Liver (tissue), 9 donors: Measurements from ENCODE around the gene ORM2. TPM values are rescaled to one million over a fixed set of nuclear protein-coding genes. Genes with fewer than 3 reads are reported as not detected.

Source experiments
- DNase-seq: peaks from one replicate; pipeline ENCODE4 v3.0.0-alpha.2; 2017; ENCODE audit warnings: low spot score
- H3K27ac ChIP-seq, 2 donors: one replicate each; pipeline ENCODE4 v1.7.0; 2013; ENCODE audit warnings: inconsistent platforms in 2 of 2, low read length in 2 of 2, control low read depth in 1 of 2, low read depth in 1 of 2, mild to moderate bottlenecking in 1 of 2
- H3K27me3 ChIP-seq, 4 donors: one replicate each; pipeline versions ENCODE4 v1.6.1 to v1.7.0; 2013; ENCODE audit warnings: low read length in 3 of 4, inconsistent platforms in 1 of 4, mild to moderate bottlenecking in 1 of 4, moderate library complexity in 1 of 4; ENCODE audit not compliant: control insufficient read depth in 4 of 4, insufficient read depth in 4 of 4
- H3K36me3 ChIP-seq, 4 donors: one replicate each; pipeline versions ENCODE4 v1.6.1 to v1.7.0; 2013; ENCODE audit warnings: low read length in 3 of 4, mild to moderate bottlenecking in 3 of 4, low read depth in 1 of 4, moderate library complexity in 1 of 4; ENCODE audit not compliant: control insufficient read depth in 4 of 4, insufficient read depth in 3 of 4
- H3K4me1 ChIP-seq, 4 donors: one replicate each; pipeline versions ENCODE4 v1.6.1 to v1.7.0; 2013; ENCODE audit warnings: low read length in 3 of 4, mild to moderate bottlenecking in 3 of 4, moderate library complexity in 1 of 4; ENCODE audit not compliant: control insufficient read depth in 4 of 4, insufficient read depth in 4 of 4
- H3K4me3 ChIP-seq, 3 donors: one replicate each; pipeline versions ENCODE4 v1.6.1 to v1.7.0; 2013; ENCODE audit warnings: low read length in 3 of 3, control low read depth in 1 of 3, low read depth in 1 of 3, mild to moderate bottlenecking in 1 of 3
- H3K9ac ChIP-seq, 2 donors: one replicate each; pipeline ENCODE4 v1.7.0; 2013; ENCODE audit warnings: low read length in 2 of 2, mild to moderate bottlenecking in 2 of 2, moderate library complexity in 2 of 2, control low read depth in 1 of 2, low read depth in 1 of 2
- H3K9me3 ChIP-seq, 4 donors: one replicate each; pipeline versions ENCODE4 v1.6.1 to v1.7.0; 2013; ENCODE audit warnings: low read length in 3 of 4; ENCODE audit not compliant: control insufficient read depth in 4 of 4
- ATF3 ChIP-seq: IDR thresholded peaks from 2 replicates; pipeline ENCODE4 v1.6.1; 2016; ENCODE audit warnings: antibody characterized with exemption
- CTCF ChIP-seq: fragments of 150-350 bp; IDR thresholded peaks from 2 replicates; pipeline ENCODE4 v1.5.1; 2017; ENCODE audit warnings: improper control_type of control experiment, low read depth, low read length; ENCODE audit not compliant: missing input control
- EGR1 ChIP-seq, 2 donors: IDR thresholded peaks; 2 replicates each; pipeline ENCODE4 v1.6.1; 2016 to 2018; ENCODE audit warnings: antibody characterized with exemption in 2 of 2, low read depth in 2 of 2
- FOXA2 ChIP-seq: IDR thresholded peaks from 2 replicates; pipeline ENCODE4 v1.6.1; 2016; ENCODE audit warnings: antibody characterized with exemption
- GABPA ChIP-seq, 2 donors: IDR thresholded peaks in 1 of 2; conservative IDR thresholded peaks in 1 of 2; 2 replicates each; pipeline ENCODE4 v1.6.1; 2016; ENCODE audit warnings: antibody characterized with exemption in 2 of 2, mild to moderate bottlenecking in 1 of 2, moderate library complexity in 1 of 2
- HNF4A ChIP-seq, 2 donors: conservative IDR thresholded peaks; 2 replicates each; pipeline ENCODE4 v1.6.1; 2016; ENCODE audit warnings: antibody characterized with exemption in 2 of 2, mild to moderate bottlenecking in 2 of 2
- HNF4G ChIP-seq: IDR thresholded peaks from 2 replicates; pipeline ENCODE4 v1.6.1; 2016; ENCODE audit warnings: antibody characterized with exemption
- JUND ChIP-seq, 2 donors: IDR thresholded peaks; 2 replicates each; pipeline ENCODE4 v1.6.1; 2016; ENCODE audit warnings: antibody characterized with exemption in 2 of 2
- MAX ChIP-seq: IDR thresholded peaks from 2 replicates; pipeline ENCODE4 v1.6.1; 2016; ENCODE audit warnings: antibody characterized with exemption
- NR2F2 ChIP-seq: IDR thresholded peaks from 2 replicates; pipeline ENCODE4 v1.6.1; 2016; ENCODE audit warnings: antibody characterized with exemption
- RAD21 ChIP-seq, 2 donors: IDR thresholded peaks; 2 replicates each; pipeline ENCODE4 v1.6.1; 2016; ENCODE audit warnings: antibody characterized with exemption in 2 of 2, mild to moderate bottlenecking in 2 of 2
- REST ChIP-seq: IDR thresholded peaks from 2 replicates; pipeline ENCODE4 v1.6.1; 2016; ENCODE audit warnings: antibody characterized with exemption, mild to moderate bottlenecking
- RXRA ChIP-seq, 2 donors: IDR thresholded peaks; 2 replicates each; pipeline ENCODE4 v1.6.1; 2017 to 2018; ENCODE audit warnings: antibody characterized with exemption in 2 of 2, mild to moderate bottlenecking in 1 of 2
- SP1 ChIP-seq: IDR thresholded peaks from 2 replicates; pipeline ENCODE4 v1.6.1; 2018; ENCODE audit warnings: antibody characterized with exemption, mild to moderate bottlenecking
- TAF1 ChIP-seq: conservative IDR thresholded peaks from 2 replicates; pipeline ENCODE4 v1.6.1; 2016; ENCODE audit warnings: antibody characterized with exemption, mild to moderate bottlenecking
- YY1 ChIP-seq: IDR thresholded peaks from 2 replicates; pipeline ENCODE4 v1.6.1; 2016; ENCODE audit warnings: antibody characterized with exemption, mild to moderate bottlenecking
- ZBTB33 ChIP-seq: IDR thresholded peaks from 2 replicates; pipeline ENCODE4 v1.6.1; 2016; ENCODE audit warnings: antibody characterized with exemption
- WGBS: extraction: QIAGEN DNeasy Blood & Tissue Kit; methylation state at CpG from one replicate; pipeline ENCODE4 v1.1.7; 2013; 5-methylcytosine and 5-hydroxymethylcytosine counted together
- polyA plus RNA-seq, 2 donors: library from polyadenylated mRNA; stranded (reverse) in 1 of 2; unstranded in 1 of 2; fragments of 200-250 nt in 1 of 2; fragments of >200 nt in 1 of 2; fragmentation: Nextera tagmentation in 1 of 2; extraction: Ambion mirVana in 1 of 2; gene quantifications; one replicate each; pipeline versions ENCODE4 v1.2.1 to v1.2.3, GENCODE V29; 2013 to 2015
- total RNA-seq, 2 donors: library from RNA; depleted of rRNA; stranded (reverse); fragments of >200 nt; gene quantifications; one replicate each; pipeline ENCODE4 v1.2.3, GENCODE V29; 2014
- donor health status: healthy.
- donor health status: healthy.
- donor health status: healthy.
- donor health status: healthy.
- donor health status: healthy.

ORM2 gene
- total and polyA plus RNA-seq, 4 donors, result 276 to 7,373 (median 5,310) TPM

GRCh38 chr9:114361542-114361941, 31.9 kb downstream of the ORM2 start:
- TF ChIP-seq HNF4A (conservative IDR thresholded peaks at IDR 0.05), result no peak
- TF ChIP-seq GABPA (IDR thresholded peaks at IDR 0.05 in 1 of 2, conservative IDR thresholded peaks at IDR 0.05 in 1 of 2), result no peak
- TF ChIP-seq SP1, result no peak
- TF ChIP-seq NR2F2, result no peak
- no peak for TF ChIP-seq REST
- no peak for TF ChIP-seq MAX
- TF ChIP-seq RXRA (IDR thresholded peaks at IDR 0.05), result no peak
- no peak for TF ChIP-seq TAF1
- TF ChIP-seq EGR1 (IDR thresholded peaks at IDR 0.05; ENCODE audit: low read depth in 2 of 2), result no peak
- no peak for TF ChIP-seq FOXA2
- no peak for TF ChIP-seq ZBTB33
- no peak for TF ChIP-seq HNF4G
- TF ChIP-seq YY1, result no peak
- no peak for TF ChIP-seq ATF3
- no peak for TF ChIP-seq RAD21 (IDR thresholded peaks at IDR 0.05)
- Histone ChIP-seq H3K4me1 (peaks cover 0 to 30% (median 29%) of the 10 kb centered on the region in 4 donors), H3K36me3 (peaks cover 15 to 56% (median 36%) of the 10 kb centered on the region in 4 donors), H3K9me3 (no peaks in the 10 kb centered on the region), H3K27ac (no peak overlapping the region), H3K4me3 (no peak overlapping the region), H3K9ac (no peak overlapping the region), H3K27me3 (no peaks in the 10 kb centered on the region)
- WGBS, result 96% methylated on average over 7 of the region's 7 CpGs
- DNase-seq, result no peak

GRCh38 chr9:114362394-114362793, 32.7 kb downstream of the ORM2 start:
- peaks cover 12 to 51% (median 32%) of the 10 kb centered on the region in 4 donors for H3K36me3 ChIP-seq
- no peak overlapping the region for H3K9ac ChIP-seq
- 97% methylated on average over 12 of the region's 12 CpGs for WGBS
- DNase-seq, result no peak
- H3K4me3 ChIP-seq, result no peak overlapping the region
- no peaks in the 10 kb centered on the region for H3K9me3 ChIP-seq
- TF ChIP-seq HNF4A (conservative IDR thresholded peaks at IDR 0.05), result no peak
- no peak for TF ChIP-seq CTCF
- no peak for TF ChIP-seq RXRA (IDR thresholded peaks at IDR 0.05)
- TF ChIP-seq JUND (IDR thresholded peaks at IDR 0.05), result no peak
- no peak for TF ChIP-seq NR2F2
- TF ChIP-seq GABPA (IDR thresholded peaks at IDR 0.05 in 1 of 2, conservative IDR thresholded peaks at IDR 0.05 in 1 of 2), result no peak
- H3K4me1 ChIP-seq, result peaks cover 0 to 31% (median 30%) of the 10 kb centered on the region in 4 donors
- H3K27me3 ChIP-seq, result no peaks in the 10 kb centered on the region
- H3K27ac ChIP-seq, result no peak overlapping the region
